Left ventricle myocardium inferior (tissue), 1 donor: ENCODE measurements around the gene SLC24A3. TPM values are rescaled to one million over a fixed set of nuclear protein-coding genes. Genes with fewer than 3 reads are reported as not detected.

Experiments
- DNase-seq: peaks from one replicate; pipeline ENCODE4 v3.0.0-alpha.2; 2020
- H3K27ac ChIP-seq: fragments of 200-600 bp; replicated peaks from 2 replicates; pipeline ENCODE4 v1.8.0; 2021
- H3K27me3 ChIP-seq: fragments of 200-600 bp; 2 replicates; pipeline ENCODE4 v1.8.0; 2021; ENCODE audit warnings: low read depth
- H3K36me3 ChIP-seq: fragments of 200-600 bp; 2 replicates; pipeline ENCODE4 v1.8.0; 2021
- H3K4me1 ChIP-seq: fragments of 200-600 bp; 2 replicates; pipeline ENCODE4 v1.8.0; 2021
- H3K4me3 ChIP-seq: fragments of 200-600 bp; 2 replicates; pipeline ENCODE4 v1.8.0; 2021; ENCODE audit warnings: mild to moderate bottlenecking, moderate library complexity
- H3K9me3 ChIP-seq: fragments of 200-600 bp; replicated peaks from 2 replicates; pipeline ENCODE4 v1.8.0; 2021
- CTCF ChIP-seq: fragments of 200-600 bp; IDR thresholded peaks from 2 replicates; pipeline ENCODE4 v1.8.0; 2021; ENCODE audit warnings: antibody characterized with exemption, mild to moderate bottlenecking, borderline replicate concordance
- intact Hi-C: fragments of 100-400 bp; cut with micrococcal nuclease; formaldehyde crosslinking; loops from one replicate; pipeline ENCODE4 v1.11.0; 2022
- total RNA-seq: library from RNA; stranded (reverse); fragmentation: NEBNext Ultra II Directional; extraction: Animal tissue kit (Norgen Biotek cat#: 25700); gene quantifications from one replicate; pipeline ENCODE4 v1.2.1, GENCODE V29; 2021
- donor health status: DM: no; HTN: yes; CAD: no; lungs with severe emphysema.

SLC24A3 gene
- total RNA-seq, 1 donor from 2014 or later = 1.3 TPM

- Histone ChIP-seq H3K4me1 (no peaks in the 10 kb centered on the region), H3K4me3 (no peak overlapping the region), H3K27me3 (peaks cover 7% of the 10 kb centered on the region), H3K9me3 (peaks cover 17% of the 10 kb centered on the region), H3K27ac (no peak overlapping the region), H3K36me3 (no peaks in the 10 kb centered on the region)
- no peak for TF ChIP-seq CTCF
- intact Hi-C loops = no loop called here
- no peak for DNase-seq
Measured at GRCh38 chr20:19531446-19531845, 319.0 kb downstream of the SLC24A3 start.

DNA sequence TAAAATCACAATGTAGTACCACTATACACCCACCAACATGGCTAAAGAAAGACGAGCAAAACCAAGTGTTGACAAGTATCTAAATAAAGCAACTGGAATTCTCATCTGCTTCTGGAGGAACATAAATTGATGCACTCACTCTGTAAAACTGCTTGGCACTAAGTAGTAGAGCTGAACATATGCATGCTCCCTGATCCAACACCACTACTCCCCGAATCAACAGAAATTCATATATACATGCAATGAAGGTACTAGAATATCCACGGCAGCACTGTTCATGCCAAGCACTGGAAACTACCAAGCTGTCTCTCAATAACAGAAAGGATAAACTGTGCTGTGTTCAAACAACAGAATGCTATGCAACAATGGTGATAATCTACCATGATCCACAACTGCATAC, 326.1 kb downstream of the SLC24A3 start:
- H3K4me3 ChIP-seq = no peak overlapping the region
- no peak for TF ChIP-seq CTCF
- intact Hi-C loops = no loop called here
- H3K36me3 ChIP-seq = no peaks in the 10 kb centered on the region
- peaks cover 14% of the 10 kb centered on the region for H3K27me3 ChIP-seq
- DNase-seq = no peak
- no peak overlapping the region for H3K27ac ChIP-seq
- no peaks in the 10 kb centered on the region for H3K4me1 ChIP-seq
- H3K9me3 ChIP-seq = peaks cover 17% of the 10 kb centered on the region

DNA sequence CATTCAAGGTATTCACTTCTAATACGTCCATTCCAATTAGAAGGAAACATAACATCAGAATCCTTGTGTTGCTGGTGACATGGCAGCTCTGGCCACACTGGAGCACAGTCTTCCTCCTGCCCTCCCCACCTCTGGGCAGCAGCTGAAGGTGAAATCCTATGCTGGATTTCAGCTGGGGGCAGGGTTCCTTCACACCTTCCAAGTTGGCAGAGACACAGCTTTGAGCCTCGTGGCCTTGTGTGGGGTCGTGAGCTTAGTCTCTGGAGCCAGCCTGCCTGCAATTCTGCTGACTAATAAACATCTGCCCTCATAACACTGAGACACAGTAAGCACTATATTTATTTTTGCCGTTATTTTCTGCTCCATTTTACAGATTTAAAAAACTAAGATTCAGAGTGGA, 326.7 kb downstream of the SLC24A3 start:
- DNase-seq = no peak
- intact Hi-C loops = no loop called here
- H3K36me3 ChIP-seq = no peaks in the 10 kb centered on the region
- TF ChIP-seq CTCF = no peak
- H3K4me3 ChIP-seq = no peak overlapping the region
- H3K27ac ChIP-seq = no peak overlapping the region
- H3K9me3 ChIP-seq = peaks cover 17% of the 10 kb centered on the region
- no peaks in the 10 kb centered on the region for H3K4me1 ChIP-seq
- peaks cover 14% of the 10 kb centered on the region for H3K27me3 ChIP-seq

- no peak for TF ChIP-seq CTCF
- no peaks in the 10 kb centered on the region for H3K36me3 ChIP-seq
- peaks cover 9% of the 10 kb centered on the region for H3K9me3 ChIP-seq
- DNase-seq = no peak
- no peaks in the 10 kb centered on the region for H3K4me1 ChIP-seq
- H3K4me3 ChIP-seq = no peak overlapping the region
- H3K27me3 ChIP-seq = peaks cover 18% of the 10 kb centered on the region
- intact Hi-C loops = no loop called here
- no peak overlapping the region for H3K27ac ChIP-seq
Measured at GRCh38 chr20:19540392-19540791, 327.9 kb downstream of the SLC24A3 start.

DNA sequence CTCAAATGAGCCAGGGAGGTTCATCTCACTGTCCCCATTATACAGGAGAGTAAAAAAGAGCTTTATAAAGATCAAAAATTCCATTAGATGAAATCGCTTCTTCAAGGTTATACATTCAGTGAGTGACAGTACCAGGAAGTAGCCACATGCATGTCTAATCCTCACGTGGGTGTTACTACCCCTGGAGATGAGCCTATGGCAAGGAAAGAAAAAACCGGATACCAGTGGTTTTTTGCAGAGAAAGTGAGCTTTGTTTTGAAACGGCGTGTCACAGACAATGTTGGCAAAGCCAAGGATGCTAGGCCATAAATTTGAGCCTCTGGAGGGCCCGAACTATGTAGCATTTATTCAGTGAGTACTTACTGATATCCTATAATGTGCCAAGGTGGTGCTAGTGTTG, 330.7 kb downstream of the SLC24A3 start:
- no peak for DNase-seq
- no peak for TF ChIP-seq CTCF
- Histone ChIP-seq H3K4me1 (no peaks in the 10 kb centered on the region), H3K27ac (no peak overlapping the region), H3K36me3 (no peaks in the 10 kb centered on the region), H3K9me3 (no peaks in the 10 kb centered on the region), H3K4me3 (no peak overlapping the region), H3K27me3 (peaks cover 19% of the 10 kb centered on the region)
- intact Hi-C loops = no loop called here

DNA sequence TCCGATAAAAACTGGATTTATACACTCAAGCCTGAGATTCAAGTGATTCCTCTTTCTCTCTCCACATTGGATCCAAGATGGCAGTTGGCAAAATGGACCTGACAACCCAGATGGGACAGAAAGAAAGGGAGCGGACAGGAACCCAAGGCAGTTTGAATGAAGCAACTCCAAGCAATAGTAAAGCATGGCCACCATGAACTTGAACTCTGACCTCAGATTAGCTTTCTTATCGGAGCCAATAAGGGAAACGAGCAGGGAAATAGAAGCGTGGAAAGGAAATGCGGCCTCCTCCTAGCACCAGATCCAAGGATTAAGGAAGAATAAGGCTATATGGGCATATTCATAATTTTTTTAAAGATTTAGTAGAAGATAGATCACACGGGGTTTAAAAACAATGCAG, 332.2 kb downstream of the SLC24A3 start:
- peaks cover 28% of the 10 kb centered on the region for H3K27me3 ChIP-seq
- no peaks in the 10 kb centered on the region for H3K9me3 ChIP-seq
- no peaks in the 10 kb centered on the region for H3K4me1 ChIP-seq
- H3K4me3 ChIP-seq = no peak overlapping the region
- H3K36me3 ChIP-seq = no peaks in the 10 kb centered on the region
- no peak for DNase-seq
- no peak for TF ChIP-seq CTCF
- H3K27ac ChIP-seq = no peak overlapping the region
- intact Hi-C loops = no loop called here
